Breast epithelium (tissue), 3 donors: ENCODE results near the gene DENND4B.

Experiments used
- POLR2A ChIP-seq: fragments of 450-650 bp; IDR thresholded peaks from one replicate; pipeline ENCODE4 v1.6.1; 2016; ENCODE audit warnings: antibody characterized with exemption, mild to moderate bottlenecking, moderate library complexity
- POLR2AphosphoS5 ChIP-seq, 3 donors: sonication (generic); formaldehyde crosslinking; IDR thresholded peaks; one replicate each; pipeline ENCODE4 v1.6.1; 2017; ENCODE audit warnings: antibody characterized with exemption in 3 of 3
- TF ChIP-seq, protein P1 (sequence below), 3 donors: fragments of 450-650 bp; IDR thresholded peaks; one replicate each; pipeline ENCODE4 v1.5.1; 2016 to 2017; ENCODE audit warnings: antibody characterized with exemption in 3 of 3, mild to moderate bottlenecking in 3 of 3, moderate library complexity in 3 of 3

DNA sequence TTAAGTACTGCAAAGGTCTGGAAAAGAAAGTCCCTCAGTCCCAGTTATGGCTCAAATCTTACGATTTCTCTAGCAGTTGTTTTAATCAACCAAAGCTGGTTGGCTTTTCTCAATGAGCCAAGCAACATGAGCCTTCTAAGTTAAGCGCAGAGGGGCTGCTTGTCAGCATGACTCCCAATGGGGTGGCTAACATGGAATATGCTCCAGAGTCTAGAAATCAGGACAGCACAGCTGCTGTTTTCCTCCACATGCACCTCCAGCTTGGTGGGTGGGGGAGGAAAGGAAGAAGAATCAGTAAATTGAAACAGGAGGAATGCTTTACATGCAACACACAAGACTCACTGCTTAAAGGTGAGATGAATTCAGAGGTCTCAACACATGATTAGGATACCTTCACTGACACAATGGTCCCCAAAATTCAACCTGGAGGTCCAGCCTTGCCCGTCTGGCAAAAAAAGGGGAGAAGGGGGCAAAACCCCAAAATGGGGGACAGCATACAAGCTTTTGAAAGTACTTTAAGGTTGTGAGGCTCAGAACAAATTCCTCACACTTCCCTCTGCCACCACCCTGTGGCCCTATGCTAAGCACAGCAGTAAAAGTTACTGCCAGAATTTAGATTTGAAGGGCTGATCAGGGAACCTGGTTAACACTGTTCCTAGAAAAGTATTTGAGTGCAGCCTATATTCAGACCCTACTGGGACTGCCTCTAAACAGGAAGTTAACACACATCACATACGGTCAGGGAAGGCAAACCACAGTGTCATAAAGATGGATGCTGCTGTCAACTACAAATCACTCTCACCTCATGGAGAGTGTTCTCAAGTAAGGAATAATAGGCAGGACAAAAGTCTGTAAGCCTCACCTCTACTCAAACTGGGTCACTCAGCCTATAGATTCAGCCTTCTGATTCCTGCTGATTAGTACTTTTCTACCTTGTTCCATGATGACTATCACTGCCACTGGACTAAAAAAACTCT, 26.4 kb downstream of the DENND4B start:
- TF ChIP-seq, protein P1, sequence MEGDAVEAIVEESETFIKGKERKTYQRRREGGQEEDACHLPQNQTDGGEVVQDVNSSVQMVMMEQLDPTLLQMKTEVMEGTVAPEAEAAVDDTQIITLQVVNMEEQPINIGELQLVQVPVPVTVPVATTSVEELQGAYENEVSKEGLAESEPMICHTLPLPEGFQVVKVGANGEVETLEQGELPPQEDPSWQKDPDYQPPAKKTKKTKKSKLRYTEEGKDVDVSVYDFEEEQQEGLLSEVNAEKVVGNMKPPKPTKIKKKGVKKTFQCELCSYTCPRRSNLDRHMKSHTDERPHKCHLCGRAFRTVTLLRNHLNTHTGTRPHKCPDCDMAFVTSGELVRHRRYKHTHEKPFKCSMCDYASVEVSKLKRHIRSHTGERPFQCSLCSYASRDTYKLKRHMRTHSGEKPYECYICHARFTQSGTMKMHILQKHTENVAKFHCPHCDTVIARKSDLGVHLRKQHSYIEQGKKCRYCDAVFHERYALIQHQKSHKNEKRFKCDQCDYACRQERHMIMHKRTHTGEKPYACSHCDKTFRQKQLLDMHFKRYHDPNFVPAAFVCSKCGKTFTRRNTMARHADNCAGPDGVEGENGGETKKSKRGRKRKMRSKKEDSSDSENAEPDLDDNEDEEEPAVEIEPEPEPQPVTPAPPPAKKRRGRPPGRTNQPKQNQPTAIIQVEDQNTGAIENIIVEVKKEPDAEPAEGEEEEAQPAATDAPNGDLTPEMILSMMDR (IDR thresholded peaks at IDR 0.05), result no peak
- TF ChIP-seq POLR2A, result no peak
- TF ChIP-seq POLR2AphosphoS5 (IDR thresholded peaks at IDR 0.05), result no peak
